K562 (cell line): ENCODE data around the gene HNRNPF. TPM values are rescaled to one million over a fixed set of nuclear protein-coding genes. Genes with fewer than 3 reads are reported as not detected.

Source experiments
- BMI1 ChIP-seq: fragments of 150-350 bp; IDR thresholded peaks from 2 replicates; pipeline ENCODE4 v1.6.1; 2014; ENCODE audit warnings: low read length
- CHD2 ChIP-seq: IDR thresholded peaks from 2 replicates; pipeline ENCODE4 v1.6.1; 2011; ENCODE audit warnings: low read depth, low read length
- EP300 ChIP-seq: IDR thresholded peaks from 2 replicates; pipeline ENCODE4 v1.6.1; 2012; ENCODE audit warnings: low read length, improper control_type of control experiment
- ESRRA ChIP-seq: fragments of 450-650 bp; IDR thresholded peaks from 2 replicates; pipeline ENCODE4 v1.6.1; 2014; ENCODE audit warnings: low read depth, mild to moderate bottlenecking, moderate library complexity, borderline replicate concordance
- EWSR1 ChIP-seq: fragments of 450-650 bp; IDR thresholded peaks from 2 replicates; pipeline ENCODE4 v1.6.1; 2018; ENCODE audit warnings: borderline replicate concordance, mild to moderate bottlenecking, low read depth, moderate library complexity; ENCODE audit not compliant: partially characterized antibody
- HDAC2 ChIP-seq: fragments of 450-650 bp; IDR thresholded peaks from 2 replicates; pipeline ENCODE4 v1.6.1; 2016; ENCODE audit warnings: mild to moderate bottlenecking
- NELFE ChIP-seq: IDR thresholded peaks from 2 replicates; pipeline ENCODE4 v1.6.1; 2011; ENCODE audit warnings: mild to moderate bottlenecking; ENCODE audit not compliant: insufficient read depth, insufficient read length
- NR3C1 ChIP-seq: sonication (generic); formaldehyde crosslinking; IDR thresholded peaks from 2 replicates; pipeline ENCODE4 v1.8.1; 2022; ENCODE audit warnings: missing genetic modification reagents
- NR4A1 ChIP-seq, 2 experiments: fragments of 250-450 bp in 1 of 2; fragments of 450-650 bp in 1 of 2; sonication (Bioruptor Pico) in 1 of 2; IDR thresholded peaks; 2 replicates each; pipeline versions ENCODE4 v1.4.0 to v1.6.1; 2016 to 2020; ENCODE audit warnings: mild to moderate bottlenecking in 2 of 2, missing compliant biosample characterization in 1 of 2, missing genetic modification characterization in 1 of 2, moderate library complexity in 1 of 2
- POLR2B ChIP-seq: fragments of 450-650 bp; IDR thresholded peaks from 2 replicates; pipeline ENCODE4 v1.6.1; 2018; ENCODE audit warnings: low read depth; ENCODE audit not compliant: partially characterized antibody
- SIN3A ChIP-seq, 2 experiments: fragments of 150-350 bp in 1 of 2; IDR thresholded peaks; 2 replicates each; pipeline ENCODE4 v1.6.1; 2011 to 2016; ENCODE audit warnings: borderline replicate concordance in 2 of 2, low read depth in 2 of 2, low read length in 2 of 2, mild to moderate bottlenecking in 2 of 2, moderate library complexity in 2 of 2; ENCODE audit not compliant: control insufficient read depth in 1 of 2
- STAT5B ChIP-seq: fragments of 250-450 bp; sonication (Bioruptor Pico); IDR thresholded peaks from 2 replicates; pipeline ENCODE4 v1.8.0; 2021; ENCODE audit warnings: mild to moderate bottlenecking, inconsistent platforms
- TOE1 ChIP-seq, 2 experiments: fragments of 450-650 bp in 1 of 2; sonication (generic) in 1 of 2; formaldehyde crosslinking in 1 of 2; IDR thresholded peaks; 2 replicates each; pipeline versions ENCODE4 v1.7.1 to v1.8.0; 2016 to 2022; ENCODE audit warnings: borderline replicate concordance in 2 of 2, mild to moderate bottlenecking in 2 of 2, antibody characterized with exemption in 1 of 2, inconsistent platforms in 1 of 2, low read depth in 1 of 2, missing genetic modification reagents in 1 of 2, moderate library complexity in 1 of 2
- U2AF1 ChIP-seq: fragments of 200-400 bp; formaldehyde crosslinking; optimal IDR thresholded peaks from 2 replicates; pipeline ENCODE3; 2017; ENCODE audit warnings: mild to moderate bottlenecking, low read depth, low read length, moderate library complexity
- ZNF764 ChIP-seq: fragments of 250-450 bp; sonication (Bioruptor Pico); IDR thresholded peaks from 2 replicates; pipeline ENCODE4 v1.4.0; 2020; ENCODE audit warnings: low read depth, mild to moderate bottlenecking, moderate library complexity
- ZNF778 ChIP-seq: fragments of 450-650 bp; formaldehyde crosslinking; IDR thresholded peaks from 2 replicates; pipeline ENCODE4 v1.4.0; 2020; ENCODE audit warnings: mild to moderate bottlenecking, moderate library complexity
- polyA plus RNA-seq, 8 experiments: library from polyadenylated mRNA; depleted of rRNA in 4 of 8; stranded (reverse) in 5 of 8; unstranded in 3 of 8; fragments of >200 nt; fragmentation: Nextera tagmentation in 2 of 8; fragmentation: Illumina TruSeq in 1 of 8; extraction: Ambion mirVana in 2 of 8; extraction: Trizol in 1 of 8; gene quantifications; 2 replicates each; pipeline versions ENCODE4 v1.2.1 to v1.2.3, GENCODE V29; 2011 to 2014; ENCODE audit warnings: inconsistent platforms in 1 of 8, missing spikeins in 1 of 8
- total RNA-seq, 7 experiments: library from RNA; depleted of rRNA in 6 of 7; stranded (reverse); fragments of >200 nt in 6 of 7; fragmentation: Illumina TruSeq in 2 of 7; extraction: Trizol in 2 of 7; gene quantifications; 2 replicates each; pipeline versions ENCODE4 v1.2.1 to v1.2.3, GENCODE V29; 2011 to 2021; ENCODE audit warnings: low replicate concordance in 1 of 7
- TF ChIP-seq, protein P1 (sequence below): sonication (generic); formaldehyde crosslinking; IDR thresholded peaks from 2 replicates; pipeline ENCODE4 v1.8.1; 2022; ENCODE audit warnings: missing genetic modification reagents
- TF ChIP-seq, protein P2 (sequence below): fragments of 450-650 bp; IDR thresholded peaks from 2 replicates; pipeline ENCODE4 v1.6.1; 2017; ENCODE audit warnings: antibody characterized with exemption, mild to moderate bottlenecking
- TF ChIP-seq, protein P3 (sequence below): fragments of 150-350 bp; conservative IDR thresholded peaks from 2 replicates; pipeline ENCODE4 v1.6.1; 2014; ENCODE audit warnings: low read length

HNRNPF gene
- total and polyA plus RNA-seq, 9 of the 15 experiments (the other 6 are each of a cell fraction or from before 2014, with no cell fraction given): 192 to 489 (median 416) TPM

DNA sequence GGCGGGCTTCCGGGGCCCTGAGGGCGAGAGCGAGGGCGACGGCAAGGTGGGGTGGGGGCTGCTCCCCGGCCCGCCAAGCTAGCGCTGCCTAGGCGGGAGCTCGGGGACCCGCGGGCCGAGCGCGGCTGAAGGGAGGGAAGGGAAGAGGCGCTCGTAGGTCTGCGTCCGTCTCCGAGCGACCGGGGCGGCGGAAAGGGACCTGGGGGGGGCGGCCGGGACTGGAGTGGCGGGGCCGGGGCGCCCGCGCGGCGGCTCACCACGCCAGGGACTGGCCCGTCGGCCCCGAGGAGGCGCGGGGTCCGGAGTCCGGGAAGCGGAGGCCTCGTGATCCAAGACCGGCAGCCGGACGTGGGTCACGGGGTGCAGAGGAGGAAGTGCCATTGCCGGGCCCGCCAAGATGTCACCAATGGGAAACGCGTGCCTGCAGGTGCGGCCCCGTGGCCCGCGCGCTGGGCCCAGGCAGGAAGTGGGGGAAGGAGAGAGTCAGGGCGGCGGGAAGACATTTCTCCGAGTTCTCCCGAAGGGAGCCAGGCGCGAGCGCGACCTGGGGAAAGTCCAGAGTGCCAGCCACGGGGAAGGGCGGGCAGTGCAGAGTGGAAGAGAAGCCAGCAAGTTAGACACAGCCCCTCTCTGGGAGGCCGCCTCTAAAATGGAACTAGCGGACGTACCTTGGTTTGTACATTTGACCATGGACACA is 11.9 kb downstream of the HNRNPF start (continued):
- TF ChIP-seq NELFE (no peak), EWSR1 (no peak), ESRRA (no peak), CHD2 (peak; percentile 59), NR4A1 (CRISPR knock-in tag; IDR thresholded peaks at IDR 0.05) (peak; percentile 78; the same call in 1 of the 2 replicates), NR4A1 (tag; IDR thresholded peaks at IDR 0.05) (no peak; the same call in 1 of the 2 replicates), ZNF778 (no peak), SIN3A (IDR thresholded peaks at IDR 0.05; ENCODE audit: borderline replicate concordance in 2 of 2, control insufficient read depth in 1 of 2, low read depth in 2 of 2, low read length in 2 of 2) (peak; percentile 62 to 90; a peak in 2 of 4 replicates), BMI1 (no peak), STAT5B (no peak), HDAC2 (peak; percentile 81), NR3C1 (peak; percentile 93; the same call in 1 of the 2 replicates), TOE1 (IDR thresholded peaks at IDR 0.05; ENCODE audit: borderline replicate concordance) (peak; percentile 93), TOE1 (CRISPR knock-in tag; IDR thresholded peaks at IDR 0.05; ENCODE audit: borderline replicate concordance, low read depth) (no peak), U2AF1 (peak; percentile 36), ZNF764 (CRISPR knock-in tag) (no peak), EP300 (0 out of 2 replicates have a peak, but pooled peaks have one; percentile 13), POLR2B (peak; percentile 89)
- TF ChIP-seq, protein P1, sequence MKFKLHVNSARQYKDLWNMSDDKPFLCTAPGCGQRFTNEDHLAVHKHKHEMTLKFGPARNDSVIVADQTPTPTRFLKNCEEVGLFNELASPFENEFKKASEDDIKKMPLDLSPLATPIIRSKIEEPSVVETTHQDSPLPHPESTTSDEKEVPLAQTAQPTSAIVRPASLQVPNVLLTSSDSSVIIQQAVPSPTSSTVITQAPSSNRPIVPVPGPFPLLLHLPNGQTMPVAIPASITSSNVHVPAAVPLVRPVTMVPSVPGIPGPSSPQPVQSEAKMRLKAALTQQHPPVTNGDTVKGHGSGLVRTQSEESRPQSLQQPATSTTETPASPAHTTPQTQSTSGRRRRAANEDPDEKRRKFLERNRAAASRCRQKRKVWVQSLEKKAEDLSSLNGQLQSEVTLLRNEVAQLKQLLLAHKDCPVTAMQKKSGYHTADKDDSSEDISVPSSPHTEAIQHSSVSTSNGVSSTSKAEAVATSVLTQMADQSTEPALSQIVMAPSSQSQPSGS (CRISPR knock-in tag): peak; percentile 85
- TF ChIP-seq, protein P2, sequence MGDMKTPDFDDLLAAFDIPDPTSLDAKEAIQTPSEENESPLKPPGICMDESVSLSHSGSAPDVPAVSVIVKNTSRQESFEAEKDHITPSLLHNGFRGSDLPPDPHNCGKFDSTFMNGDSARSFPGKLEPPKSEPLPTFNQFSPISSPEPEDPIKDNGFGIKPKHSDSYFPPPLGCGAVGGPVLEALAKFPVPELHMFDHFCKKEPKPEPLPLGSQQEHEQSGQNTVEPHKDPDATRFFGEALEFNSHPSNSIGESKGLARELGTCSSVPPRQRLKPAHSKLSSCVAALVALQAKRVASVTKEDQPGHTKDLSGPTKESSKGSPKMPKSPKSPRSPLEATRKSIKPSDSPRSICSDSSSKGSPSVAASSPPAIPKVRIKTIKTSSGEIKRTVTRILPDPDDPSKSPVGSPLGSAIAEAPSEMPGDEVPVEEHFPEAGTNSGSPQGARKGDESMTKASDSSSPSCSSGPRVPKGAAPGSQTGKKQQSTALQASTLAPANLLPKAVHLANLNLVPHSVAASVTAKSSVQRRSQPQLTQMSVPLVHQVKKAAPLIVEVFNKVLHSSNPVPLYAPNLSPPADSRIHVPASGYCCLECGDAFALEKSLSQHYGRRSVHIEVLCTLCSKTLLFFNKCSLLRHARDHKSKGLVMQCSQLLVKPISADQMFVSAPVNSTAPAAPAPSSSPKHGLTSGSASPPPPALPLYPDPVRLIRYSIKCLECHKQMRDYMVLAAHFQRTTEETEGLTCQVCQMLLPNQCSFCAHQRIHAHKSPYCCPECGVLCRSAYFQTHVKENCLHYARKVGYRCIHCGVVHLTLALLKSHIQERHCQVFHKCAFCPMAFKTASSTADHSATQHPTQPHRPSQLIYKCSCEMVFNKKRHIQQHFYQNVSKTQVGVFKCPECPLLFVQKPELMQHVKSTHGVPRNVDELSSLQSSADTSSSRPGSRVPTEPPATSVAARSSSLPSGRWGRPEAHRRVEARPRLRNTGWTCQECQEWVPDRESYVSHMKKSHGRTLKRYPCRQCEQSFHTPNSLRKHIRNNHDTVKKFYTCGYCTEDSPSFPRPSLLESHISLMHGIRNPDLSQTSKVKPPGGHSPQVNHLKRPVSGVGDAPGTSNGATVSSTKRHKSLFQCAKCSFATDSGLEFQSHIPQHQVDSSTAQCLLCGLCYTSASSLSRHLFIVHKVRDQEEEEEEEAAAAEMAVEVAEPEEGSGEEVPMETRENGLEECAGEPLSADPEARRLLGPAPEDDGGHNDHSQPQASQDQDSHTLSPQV: peak; percentile 88
- TF ChIP-seq, protein P3, sequence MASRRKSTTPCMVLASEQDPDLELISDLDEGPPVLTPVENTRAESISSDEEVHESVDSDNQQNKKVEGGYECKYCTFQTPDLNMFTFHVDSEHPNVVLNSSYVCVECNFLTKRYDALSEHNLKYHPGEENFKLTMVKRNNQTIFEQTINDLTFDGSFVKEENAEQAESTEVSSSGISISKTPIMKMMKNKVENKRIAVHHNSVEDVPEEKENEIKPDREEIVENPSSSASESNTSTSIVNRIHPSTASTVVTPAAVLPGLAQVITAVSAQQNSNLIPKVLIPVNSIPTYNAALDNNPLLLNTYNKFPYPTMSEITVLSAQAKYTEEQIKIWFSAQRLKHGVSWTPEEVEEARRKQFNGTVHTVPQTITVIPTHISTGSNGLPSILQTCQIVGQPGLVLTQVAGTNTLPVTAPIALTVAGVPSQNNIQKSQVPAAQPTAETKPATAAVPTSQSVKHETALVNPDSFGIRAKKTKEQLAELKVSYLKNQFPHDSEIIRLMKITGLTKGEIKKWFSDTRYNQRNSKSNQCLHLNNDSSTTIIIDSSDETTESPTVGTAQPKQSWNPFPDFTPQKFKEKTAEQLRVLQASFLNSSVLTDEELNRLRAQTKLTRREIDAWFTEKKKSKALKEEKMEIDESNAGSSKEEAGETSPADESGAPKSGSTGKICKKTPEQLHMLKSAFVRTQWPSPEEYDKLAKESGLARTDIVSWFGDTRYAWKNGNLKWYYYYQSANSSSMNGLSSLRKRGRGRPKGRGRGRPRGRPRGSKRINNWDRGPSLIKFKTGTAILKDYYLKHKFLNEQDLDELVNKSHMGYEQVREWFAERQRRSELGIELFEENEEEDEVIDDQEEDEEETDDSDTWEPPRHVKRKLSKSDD: no peak
